PFSK-1 (cell line): ENCODE results near the gene FAM13C.

Source experiments
- FOXP2 ChIP-seq: optimal IDR thresholded peaks from 2 replicates; pipeline ENCODE3; 2011; ENCODE audit warnings: borderline replicate concordance, control low read depth, inconsistent platforms; ENCODE audit not compliant: insufficient read depth; ENCODE audit errors: extremely low read length, extremely low read depth
- POLR2AphosphoS5 ChIP-seq: IDR thresholded peaks from 2 replicates; pipeline ENCODE4 v1.6.1; 2012; ENCODE audit warnings: low read depth, mild to moderate bottlenecking, control low read depth, low read length, moderate library complexity
- SIN3A ChIP-seq: IDR thresholded peaks from 2 replicates; pipeline ENCODE4 v1.6.1; 2012; ENCODE audit warnings: mild to moderate bottlenecking, low read length, moderate library complexity, borderline replicate concordance; ENCODE audit not compliant: insufficient read depth
- TAF1 ChIP-seq: IDR thresholded peaks from 2 replicates; pipeline ENCODE4 v1.6.1; 2012; ENCODE audit warnings: low read length, control low read depth, borderline replicate concordance; ENCODE audit not compliant: insufficient read depth
- TF ChIP-seq, protein P1 (sequence below), 2 experiments: IDR thresholded peaks; 2 replicates each; pipeline versions ENCODE4 v1.6.1 to v1.8.0; 2011 to 2012; ENCODE audit warnings: low read depth in 2 of 2, low read length in 2 of 2, control low read depth in 1 of 2, inconsistent platforms in 1 of 2, mild to moderate bottlenecking in 1 of 2, moderate library complexity in 1 of 2; ENCODE audit not compliant: insufficient read depth in 1 of 2

Gene FAM13C

DNA sequence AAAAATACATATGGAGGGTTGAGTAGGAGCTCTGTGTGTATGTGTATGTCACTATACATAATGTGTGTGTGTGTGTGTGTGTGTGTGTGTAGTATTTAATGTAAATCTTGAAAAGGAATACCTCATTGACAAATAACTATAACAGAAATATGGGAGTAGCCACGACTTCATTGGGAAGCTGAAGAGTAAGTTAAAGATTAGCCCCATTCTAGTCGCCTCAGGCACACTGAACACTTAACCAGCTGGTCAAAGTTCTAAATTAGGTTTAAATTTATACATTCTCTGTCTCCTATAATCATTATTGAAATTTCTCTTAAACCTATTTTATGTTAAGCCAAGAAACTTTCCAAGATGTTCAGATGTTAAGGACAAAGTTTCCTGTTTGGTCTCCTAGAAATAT lies 45.3 kb downstream of the FAM13C start:
- TF ChIP-seq POLR2AphosphoS5 (no peak), SIN3A (no peak), FOXP2 (no peak), TAF1 (no peak)
- TF ChIP-seq, protein P1, sequence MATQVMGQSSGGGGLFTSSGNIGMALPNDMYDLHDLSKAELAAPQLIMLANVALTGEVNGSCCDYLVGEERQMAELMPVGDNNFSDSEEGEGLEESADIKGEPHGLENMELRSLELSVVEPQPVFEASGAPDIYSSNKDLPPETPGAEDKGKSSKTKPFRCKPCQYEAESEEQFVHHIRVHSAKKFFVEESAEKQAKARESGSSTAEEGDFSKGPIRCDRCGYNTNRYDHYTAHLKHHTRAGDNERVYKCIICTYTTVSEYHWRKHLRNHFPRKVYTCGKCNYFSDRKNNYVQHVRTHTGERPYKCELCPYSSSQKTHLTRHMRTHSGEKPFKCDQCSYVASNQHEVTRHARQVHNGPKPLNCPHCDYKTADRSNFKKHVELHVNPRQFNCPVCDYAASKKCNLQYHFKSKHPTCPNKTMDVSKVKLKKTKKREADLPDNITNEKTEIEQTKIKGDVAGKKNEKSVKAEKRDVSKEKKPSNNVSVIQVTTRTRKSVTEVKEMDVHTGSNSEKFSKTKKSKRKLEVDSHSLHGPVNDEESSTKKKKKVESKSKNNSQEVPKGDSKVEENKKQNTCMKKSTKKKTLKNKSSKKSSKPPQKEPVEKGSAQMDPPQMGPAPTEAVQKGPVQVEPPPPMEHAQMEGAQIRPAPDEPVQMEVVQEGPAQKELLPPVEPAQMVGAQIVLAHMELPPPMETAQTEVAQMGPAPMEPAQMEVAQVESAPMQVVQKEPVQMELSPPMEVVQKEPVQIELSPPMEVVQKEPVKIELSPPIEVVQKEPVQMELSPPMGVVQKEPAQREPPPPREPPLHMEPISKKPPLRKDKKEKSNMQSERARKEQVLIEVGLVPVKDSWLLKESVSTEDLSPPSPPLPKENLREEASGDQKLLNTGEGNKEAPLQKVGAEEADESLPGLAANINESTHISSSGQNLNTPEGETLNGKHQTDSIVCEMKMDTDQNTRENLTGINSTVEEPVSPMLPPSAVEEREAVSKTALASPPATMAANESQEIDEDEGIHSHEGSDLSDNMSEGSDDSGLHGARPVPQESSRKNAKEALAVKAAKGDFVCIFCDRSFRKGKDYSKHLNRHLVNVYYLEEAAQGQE (IDR thresholded peaks at IDR 0.05; ENCODE audit: insufficient read depth in 1 of 2, low read depth in 2 of 2, low read length in 2 of 2) = no peak

DNA sequence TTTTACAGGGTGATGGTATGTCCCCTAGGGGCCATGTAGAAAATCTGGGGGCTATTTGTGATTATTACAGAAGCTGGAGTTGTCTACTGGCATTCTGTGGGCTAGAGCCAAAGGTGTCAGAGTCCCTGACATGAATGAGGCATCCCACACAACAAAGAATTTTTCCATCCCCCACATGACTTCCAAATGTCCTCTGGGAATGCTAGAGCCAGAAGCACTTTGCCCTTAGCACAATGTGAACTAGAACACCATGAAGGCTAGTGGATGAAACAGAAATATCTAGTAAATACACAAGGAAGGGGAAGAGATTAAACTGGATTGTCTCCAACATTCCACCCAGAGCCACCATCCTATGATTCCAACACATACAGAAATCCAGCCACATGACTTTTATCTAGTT lies 46.9 kb downstream of the FAM13C start:
- TF ChIP-seq POLR2AphosphoS5 = no peak
- TF ChIP-seq SIN3A = no peak
- no peak for TF ChIP-seq FOXP2
- no peak for TF ChIP-seq TAF1
- TF ChIP-seq, protein P1 (IDR thresholded peaks at IDR 0.05; ENCODE audit: insufficient read depth in 1 of 2, low read depth in 2 of 2, low read length in 2 of 2) = no peak

DNA sequence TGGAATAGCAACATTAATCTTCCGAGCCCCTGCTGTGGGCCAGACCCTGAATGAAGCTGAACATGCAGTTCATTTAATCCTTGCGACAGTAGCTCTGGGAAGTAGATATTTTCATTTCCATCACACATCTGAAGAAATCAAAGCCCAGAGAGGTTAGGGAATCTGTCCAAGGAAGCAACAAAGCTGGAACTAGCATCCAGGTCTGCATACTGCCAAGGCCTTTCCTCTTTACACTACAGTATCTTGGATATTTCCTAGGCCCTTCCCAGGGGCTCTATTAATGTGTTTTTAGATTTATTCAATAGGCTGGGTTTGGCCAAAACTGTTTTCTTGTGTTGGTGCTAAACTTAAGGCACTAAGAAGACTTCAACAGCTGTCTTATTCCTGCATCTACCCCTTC lies 48.1 kb downstream of the FAM13C start:
- no peak for TF ChIP-seq SIN3A

DNA sequence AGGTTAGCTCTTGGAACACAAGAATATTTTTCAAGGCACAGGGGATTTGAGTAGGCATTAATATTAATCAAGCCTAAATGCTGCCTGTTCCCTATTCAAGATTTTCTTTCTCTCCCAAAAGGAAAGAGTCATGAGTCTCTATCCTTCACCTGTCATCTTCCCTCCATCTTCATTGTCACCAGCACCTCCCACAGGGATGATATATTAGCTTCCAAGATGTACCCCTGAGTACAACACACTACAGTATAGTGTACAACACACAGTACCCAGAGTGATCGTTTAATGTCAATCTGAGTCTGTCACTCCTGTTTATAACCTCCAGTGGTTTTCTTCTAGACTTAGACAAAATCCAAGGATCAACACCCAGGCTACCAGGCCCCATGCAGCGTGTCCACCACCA lies 50.1 kb downstream of the FAM13C start:
- TF ChIP-seq POLR2AphosphoS5 (no peak), TAF1 (no peak)

DNA sequence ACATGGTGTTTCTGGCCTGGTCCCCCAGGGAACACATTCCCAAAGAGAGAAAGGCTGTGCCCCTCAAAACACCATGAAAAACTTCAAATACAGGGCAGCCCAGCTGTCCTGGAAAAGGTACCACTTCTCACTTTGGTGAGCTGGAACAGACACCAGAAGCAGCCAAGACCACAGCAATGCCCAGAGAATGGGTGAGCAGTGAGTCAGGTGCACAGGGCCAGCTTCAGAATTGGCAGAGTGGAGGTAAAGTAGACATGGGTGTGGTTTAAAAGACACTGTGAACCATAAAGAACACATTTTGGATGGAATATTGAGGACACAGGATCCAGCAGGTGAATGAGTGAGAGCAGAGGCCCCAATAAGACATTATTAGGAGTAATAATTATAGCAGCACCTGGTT lies 51.3 kb downstream of the FAM13C start:
- no peak for TF ChIP-seq TAF1

DNA sequence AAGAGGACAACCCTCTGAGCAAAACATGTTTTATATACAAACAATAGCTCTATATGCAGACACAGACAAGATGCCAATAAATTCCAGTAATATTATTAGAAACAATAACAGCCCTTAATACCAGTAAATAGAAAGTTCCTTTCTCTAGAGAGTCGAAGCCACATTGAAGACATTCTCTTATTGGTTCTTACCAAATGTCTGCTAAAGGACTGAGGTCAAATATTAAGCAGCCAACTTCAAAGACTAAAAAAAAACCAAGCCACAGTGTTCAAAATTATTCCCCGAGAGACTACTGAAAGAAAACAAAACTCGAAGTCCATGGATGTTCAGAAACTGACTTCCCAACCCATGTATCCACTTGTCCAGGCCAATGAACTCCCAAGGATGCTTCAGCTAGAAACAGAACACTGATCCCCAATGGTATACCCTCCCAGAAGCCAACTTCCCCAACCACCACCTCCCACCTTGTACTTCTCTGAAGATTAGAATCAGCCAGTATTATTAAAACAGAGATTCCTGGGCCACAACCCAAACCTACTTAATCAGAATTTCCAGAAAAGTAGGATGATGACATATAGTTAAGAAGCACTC lies 51.9 kb downstream of the FAM13C start:
- TF ChIP-seq, protein P1 (IDR thresholded peaks at IDR 0.05; ENCODE audit: insufficient read depth in 1 of 2, low read depth in 2 of 2, low read length in 2 of 2) = no peak
- TF ChIP-seq POLR2AphosphoS5 = no peak
- no peak for TF ChIP-seq TAF1

DNA sequence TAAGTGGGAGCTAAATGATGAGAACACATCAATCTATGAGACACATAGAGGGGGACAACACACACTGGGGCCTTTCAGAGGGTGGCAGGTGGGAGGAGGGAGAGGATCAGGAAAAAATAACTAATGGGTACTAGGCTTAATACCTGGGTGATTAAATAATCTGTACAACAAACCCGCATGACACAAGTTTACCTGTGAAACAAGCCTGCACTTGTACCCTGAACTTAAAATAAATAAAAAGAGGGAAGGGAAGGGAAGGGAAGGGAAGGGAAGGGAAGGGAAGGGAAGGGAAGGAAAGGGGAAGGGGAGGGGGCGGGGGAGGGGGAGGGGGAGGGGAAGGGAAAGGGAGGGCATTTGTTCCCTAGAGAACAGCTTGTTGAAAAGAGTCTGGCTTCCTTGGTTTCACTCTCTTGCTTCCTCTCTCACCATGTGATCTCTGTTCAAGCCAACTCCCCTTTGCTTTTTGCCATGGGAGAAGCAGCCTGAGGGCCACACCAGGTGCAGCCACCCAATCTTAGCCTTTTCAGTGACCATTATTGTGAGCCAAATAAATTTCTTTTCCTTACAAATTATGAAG lies 57.7 kb downstream of the FAM13C start:
- no peak for TF ChIP-seq FOXP2
- no peak for TF ChIP-seq POLR2AphosphoS5
- TF ChIP-seq, protein P1 (IDR thresholded peaks at IDR 0.05; ENCODE audit: insufficient read depth in 1 of 2, low read depth in 2 of 2, low read length in 2 of 2) = no peak
- no peak for TF ChIP-seq SIN3A
- no peak for TF ChIP-seq TAF1
